ENCODE results near the gene AOPEP. TPM values are rescaled to one million over a fixed set of nuclear protein-coding genes. Genes with fewer than 3 reads are reported as not detected.

The AOPEP gene
- total RNA-seq, 4 donors from 2014 or later: 252 to 375 (median 312) TPM

- H3K36me3 ChIP-seq: no peaks in the 10 kb centered on the region
- peaks cover 0 to 18% (median 0%) of the 10 kb centered on the region in 3 donors for H3K4me1 ChIP-seq
- no peak overlapping the region for H3K27ac ChIP-seq
- no peak for ATAC-seq
- TF ChIP-seq, protein P1, sequence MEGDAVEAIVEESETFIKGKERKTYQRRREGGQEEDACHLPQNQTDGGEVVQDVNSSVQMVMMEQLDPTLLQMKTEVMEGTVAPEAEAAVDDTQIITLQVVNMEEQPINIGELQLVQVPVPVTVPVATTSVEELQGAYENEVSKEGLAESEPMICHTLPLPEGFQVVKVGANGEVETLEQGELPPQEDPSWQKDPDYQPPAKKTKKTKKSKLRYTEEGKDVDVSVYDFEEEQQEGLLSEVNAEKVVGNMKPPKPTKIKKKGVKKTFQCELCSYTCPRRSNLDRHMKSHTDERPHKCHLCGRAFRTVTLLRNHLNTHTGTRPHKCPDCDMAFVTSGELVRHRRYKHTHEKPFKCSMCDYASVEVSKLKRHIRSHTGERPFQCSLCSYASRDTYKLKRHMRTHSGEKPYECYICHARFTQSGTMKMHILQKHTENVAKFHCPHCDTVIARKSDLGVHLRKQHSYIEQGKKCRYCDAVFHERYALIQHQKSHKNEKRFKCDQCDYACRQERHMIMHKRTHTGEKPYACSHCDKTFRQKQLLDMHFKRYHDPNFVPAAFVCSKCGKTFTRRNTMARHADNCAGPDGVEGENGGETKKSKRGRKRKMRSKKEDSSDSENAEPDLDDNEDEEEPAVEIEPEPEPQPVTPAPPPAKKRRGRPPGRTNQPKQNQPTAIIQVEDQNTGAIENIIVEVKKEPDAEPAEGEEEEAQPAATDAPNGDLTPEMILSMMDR (IDR thresholded peaks at IDR 0.05): no peak
- TF ChIP-seq POLR2A (IDR thresholded peaks at IDR 0.05): no peak
- no peak for TF ChIP-seq EP300 (IDR thresholded peaks at IDR 0.05)
- TF ChIP-seq POLR2AphosphoS5 (IDR thresholded peaks at IDR 0.05): no peak
- 87 to 93% methylated on average over 4 of the region's 4 CpGs for WGBS, 2 donors (ENCODE audit: low coverage in 1 of 2)
- no peak overlapping the region for H3K4me3 ChIP-seq
- H3K27me3 ChIP-seq: no peaks in the 10 kb centered on the region
- no peaks in the 10 kb centered on the region for H3K9me3 ChIP-seq
These were observed 53.3 kb downstream of the AOPEP start for GRCh38 chr9:94779693-94780290.

DNA sequence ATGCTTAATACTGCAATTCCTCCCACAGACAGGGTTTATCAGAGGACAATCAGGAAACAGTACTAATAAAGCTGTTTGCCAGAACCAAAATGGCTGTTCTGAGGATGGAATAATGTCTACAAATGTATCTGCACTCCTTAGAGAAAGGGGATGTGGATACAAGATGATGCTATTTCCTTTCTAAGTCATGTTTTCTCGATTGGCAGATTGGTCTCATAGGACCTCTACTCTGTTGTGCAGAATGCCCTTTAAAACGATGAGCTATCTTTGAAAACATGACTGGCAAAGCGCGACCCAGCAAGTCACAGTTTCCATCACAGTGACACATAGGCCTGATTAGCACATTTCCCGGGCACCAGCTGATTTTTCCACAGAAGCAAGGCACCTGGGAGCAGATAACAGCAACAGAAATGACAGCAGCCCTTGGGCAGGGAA lies 54.0 kb downstream of the AOPEP start:
- 63 to 75% methylated on average over 2 to 3 of the region's 5 CpGs for WGBS, 2 donors (ENCODE audit: low coverage in 1 of 2)
- H3K27me3 ChIP-seq: no peaks in the 10 kb centered on the region
- H3K4me3 ChIP-seq: no peak overlapping the region
- peak overlapping the region in 2 of 4 donors; percentile 8 to 42 for H3K27ac ChIP-seq
- peaks cover 0 to 18% (median 0%) of the 10 kb centered on the region in 3 donors for H3K4me1 ChIP-seq
- TF ChIP-seq POLR2AphosphoS5 (IDR thresholded peaks at IDR 0.05) (peak; percentile 7), EP300 (IDR thresholded peaks at IDR 0.05) (no peak)
- H3K9me3 ChIP-seq: no peaks in the 10 kb centered on the region
- H3K36me3 ChIP-seq: no peaks in the 10 kb centered on the region
- ATAC-seq: no peak

DNA sequence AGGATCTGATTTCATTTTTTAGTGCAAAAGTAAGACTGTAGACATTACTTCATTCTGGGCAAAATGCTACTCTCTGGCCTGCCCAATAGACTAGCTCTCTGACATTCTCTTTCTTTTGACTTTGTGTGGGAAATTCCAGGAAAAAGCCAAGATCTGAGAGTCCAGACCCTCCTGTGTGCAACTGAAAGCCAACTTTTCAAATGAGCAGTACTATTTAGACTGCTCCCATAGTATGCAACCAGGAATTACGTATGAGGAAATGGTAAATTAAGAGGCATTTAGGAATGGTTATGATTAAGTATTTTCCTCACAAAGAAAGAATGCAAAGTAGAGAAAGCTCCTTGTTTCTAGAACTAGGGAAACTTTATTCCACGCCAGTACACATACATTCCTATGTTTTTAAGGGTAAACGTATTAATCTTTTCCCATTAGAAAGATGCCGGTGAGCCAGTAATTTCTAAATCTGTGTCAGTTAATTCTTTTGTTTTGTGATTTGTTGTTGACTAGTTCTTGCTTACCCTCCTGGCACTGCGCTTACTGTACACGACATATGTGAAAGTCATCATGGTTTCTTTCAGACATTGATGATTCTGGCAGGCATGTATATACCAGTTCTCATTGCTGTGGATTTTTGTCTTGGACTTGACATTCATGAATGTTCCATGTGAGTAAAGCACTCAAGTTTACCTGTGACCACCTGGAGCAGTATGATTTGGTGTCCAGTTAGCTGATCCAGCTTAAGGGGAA lies 56.0 kb downstream of the AOPEP start:
- peak overlapping the region in 2 of 4 donors; percentile 48 to 60 for H3K27ac ChIP-seq
- 51 to 64% methylated on average over 6 of the region's 6 CpGs for WGBS, 2 donors (ENCODE audit: low coverage in 1 of 2)

DNA sequence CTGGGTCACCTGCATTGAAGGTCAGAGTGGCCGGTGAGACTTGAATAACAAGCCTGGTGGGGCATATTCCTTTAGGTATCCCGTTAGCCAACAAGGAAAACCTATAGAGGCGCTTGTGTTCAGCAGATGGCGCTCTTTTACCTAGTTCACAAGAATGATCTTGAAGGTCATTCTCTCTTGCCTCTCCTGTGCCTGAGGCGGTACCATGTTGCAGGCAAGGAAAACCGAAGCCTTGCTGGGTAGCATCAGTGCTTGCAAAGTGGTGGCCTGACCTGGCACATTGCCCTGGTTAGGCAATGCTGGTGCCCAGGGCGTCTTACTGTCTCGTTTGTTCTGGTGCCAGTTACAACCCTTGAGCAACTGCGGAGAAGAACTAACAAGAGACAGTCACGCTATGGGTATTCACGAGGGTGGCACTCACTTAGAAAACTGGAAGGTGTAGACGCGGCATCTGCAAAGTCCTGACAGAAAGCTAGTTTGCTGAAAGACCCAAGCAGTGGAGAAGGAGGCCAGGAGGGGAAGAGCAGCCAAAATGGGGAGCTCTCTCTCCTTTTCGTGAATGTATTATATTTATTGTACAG lies 56.7 kb downstream of the AOPEP start:
- TF ChIP-seq EP300 (IDR thresholded peaks at IDR 0.05) (no peak), POLR2AphosphoS5 (IDR thresholded peaks at IDR 0.05) (peak; percentile 48), POLR2A (IDR thresholded peaks at IDR 0.05) (no peak)
- TF ChIP-seq, protein P1 (IDR thresholded peaks at IDR 0.05): peak; percentile 28 to 85 (median 66)
- Histone ChIP-seq H3K27ac (peak overlapping the region in 2 of 4 donors; percentile 48 to 60), H3K4me3 (no peak overlapping the region), H3K4me1 (peaks cover 0 to 18% (median 0%) of the 10 kb centered on the region in 3 donors), H3K27me3 (no peaks in the 10 kb centered on the region), H3K9me3 (no peaks in the 10 kb centered on the region), H3K36me3 (no peaks in the 10 kb centered on the region)
- WGBS, 2 donors (ENCODE audit: low coverage in 1 of 2): 43 to 63% methylated on average over 5 to 12 of the region's 14 CpGs
- ATAC-seq: peak; percentile 84

More for the DNA sequence above, 56.0 kb downstream of the AOPEP start:
- Histone ChIP-seq H3K4me1 (peaks cover 0 to 18% (median 0%) of the 10 kb centered on the region in 3 donors), H3K9me3 (no peaks in the 10 kb centered on the region), H3K27me3 (no peaks in the 10 kb centered on the region), H3K4me3 (no peak overlapping the region), H3K36me3 (no peaks in the 10 kb centered on the region)
- TF ChIP-seq POLR2AphosphoS5 (IDR thresholded peaks at IDR 0.05) (no peak), EP300 (IDR thresholded peaks at IDR 0.05) (no peak), POLR2A (IDR thresholded peaks at IDR 0.05) (no peak)
- TF ChIP-seq, protein P1 (IDR thresholded peaks at IDR 0.05): no peak
- ATAC-seq: no peak

- Histone ChIP-seq H3K4me3 (no peak overlapping the region), H3K4me1 (peaks cover 0 to 18% (median 0%) of the 10 kb centered on the region in 3 donors), H3K36me3 (no peaks in the 10 kb centered on the region), H3K27me3 (no peaks in the 10 kb centered on the region), H3K9me3 (no peaks in the 10 kb centered on the region), H3K27ac (no peak overlapping the region)
- WGBS, 2 donors (ENCODE audit: low coverage in 1 of 2): 82 to 97% methylated on average over 2 of the region's 2 CpGs
- TF ChIP-seq POLR2A (IDR thresholded peaks at IDR 0.05) (no peak), EP300 (IDR thresholded peaks at IDR 0.05) (no peak), POLR2AphosphoS5 (IDR thresholded peaks at IDR 0.05) (no peak)
- TF ChIP-seq, protein P1 (IDR thresholded peaks at IDR 0.05): no peak
- no peak for ATAC-seq
These were observed 57.4 kb downstream of the AOPEP start for GRCh38 chr9:94783928-94784327.

All from gastroesophageal sphincter (tissue), 4 donors.